PC-9 (cell line): Measurements from ENCODE around the gene SREBF2. TPM values are rescaled to one million over a fixed set of nuclear protein-coding genes. Genes with fewer than 3 reads are reported as not detected.

ENCODE experiments used
- BruUV-seq: library from RNA; stranded (reverse); fragments of 400-500 nt; replicated peaks from 2 replicates; lab custom pipeline; 2021; lab: Mats Ljungman, UMichigan
- CTCF ChIA-PET: fragments of 300-600 bp; sonication (Branson Sonifier 250); formaldehyde crosslinking; loops from one replicate; lab custom pipeline; 2022; ENCODE audit warnings: antibody characterized with exemption; lab: Charles Lee
- POLR2A ChIA-PET: fragments of 300-600 bp; sonication (Branson Sonifier 250); formaldehyde crosslinking; loops from one replicate; lab custom pipeline; 2022; ENCODE audit warnings: antibody characterized with exemption; ENCODE audit not compliant: unreplicated experiment; lab: Charles Lee
- DNase-seq, 2 experiments: peaks; one replicate each; pipeline versions ENCODE4 v3.0.0 to v3.0.0-alpha.2; 2015 to 2022; ENCODE audit warnings: mixed read lengths in 1 of 2
- H2AFZ ChIP-seq: fragments of 200-600 bp; sonication (generic); 2 replicates; pipeline ENCODE4 v1.8.1; 2017; ENCODE audit warnings: antibody characterized with exemption
- H3F3A ChIP-seq: fragments of 200-600 bp; sonication (generic); 2 replicates; pipeline ENCODE4 v1.8.1; 2017; ENCODE audit warnings: antibody characterized with exemption, mild to moderate bottlenecking, low read depth; ENCODE audit not compliant: insufficient read depth
- H3K27ac ChIP-seq: fragments of 200-600 bp; sonication (generic); 2 replicates; pipeline ENCODE4 v1.6.1; 2016; ENCODE audit warnings: mixed run types
- H3K27me3 ChIP-seq: fragments of 200-600 bp; sonication (generic); 2 replicates; pipeline ENCODE4 v1.6.1; 2016; ENCODE audit warnings: low read depth, mixed run types; ENCODE audit not compliant: insufficient read depth
- H3K36me3 ChIP-seq: fragments of 200-600 bp; sonication (generic); 2 replicates; pipeline ENCODE4 v1.6.1; 2016; ENCODE audit warnings: low read depth, mixed run types
- H3K4me1 ChIP-seq: fragments of 200-600 bp; sonication (generic); replicated peaks from 2 replicates; pipeline ENCODE4 v1.6.1; 2016; ENCODE audit warnings: mixed run types; ENCODE audit not compliant: insufficient read depth
- H3K4me2 ChIP-seq: fragments of 200-600 bp; sonication (generic); 2 replicates; pipeline ENCODE4 v1.6.1; 2017; ENCODE audit warnings: mixed run types
- H3K4me3 ChIP-seq: fragments of 200-600 bp; sonication (generic); 2 replicates; pipeline ENCODE4 v1.6.1; 2016; ENCODE audit warnings: mixed run types
- H3K79me2 ChIP-seq: fragments of 200-600 bp; sonication (generic); 2 replicates; pipeline ENCODE4 v1.6.1; 2017; ENCODE audit warnings: low read depth, mixed run types
- H3K9me2 ChIP-seq: fragments of 200-600 bp; sonication (generic); 2 replicates; pipeline ENCODE4 v1.8.1; 2017; ENCODE audit warnings: mild to moderate bottlenecking; ENCODE audit not compliant: insufficient read depth
- H3K9me3 ChIP-seq: fragments of 200-600 bp; sonication (generic); 2 replicates; pipeline ENCODE4 v1.8.1; 2016; ENCODE audit warnings: low read depth; ENCODE audit not compliant: insufficient read depth
- H4K20me1 ChIP-seq: fragments of 200-600 bp; sonication (generic); 2 replicates; pipeline ENCODE4 v1.8.1; 2017; ENCODE audit not compliant: insufficient read depth
- EZH2 ChIP-seq: fragments of 200-600 bp; sonication (generic); IDR thresholded peaks from 2 replicates; pipeline ENCODE4 v1.8.0; 2017; ENCODE audit warnings: antibody characterized with exemption, low read depth
- intact Hi-C: fragments of 100-400 bp; cut with micrococcal nuclease; formaldehyde crosslinking; loops from one replicate; pipeline ENCODE4 v1.10.0; 2022; ENCODE audit not compliant: unreplicated experiment
- total RNA-seq: library from RNA; stranded (reverse); gene quantifications from 2 replicates; pipeline ENCODE4 v1.2.3, GENCODE V29; 2021
- TF ChIP-seq, protein P1 (sequence below): fragments of 200-600 bp; sonication (generic); conservative IDR thresholded peaks from 2 replicates; pipeline ENCODE4 v1.6.1; 2017; ENCODE audit warnings: mixed run types, antibody characterized with exemption, mild to moderate bottlenecking, moderate library complexity

SREBF2 gene
- total RNA-seq, 1 experiment from 2014 or later: 196 TPM

DNA sequence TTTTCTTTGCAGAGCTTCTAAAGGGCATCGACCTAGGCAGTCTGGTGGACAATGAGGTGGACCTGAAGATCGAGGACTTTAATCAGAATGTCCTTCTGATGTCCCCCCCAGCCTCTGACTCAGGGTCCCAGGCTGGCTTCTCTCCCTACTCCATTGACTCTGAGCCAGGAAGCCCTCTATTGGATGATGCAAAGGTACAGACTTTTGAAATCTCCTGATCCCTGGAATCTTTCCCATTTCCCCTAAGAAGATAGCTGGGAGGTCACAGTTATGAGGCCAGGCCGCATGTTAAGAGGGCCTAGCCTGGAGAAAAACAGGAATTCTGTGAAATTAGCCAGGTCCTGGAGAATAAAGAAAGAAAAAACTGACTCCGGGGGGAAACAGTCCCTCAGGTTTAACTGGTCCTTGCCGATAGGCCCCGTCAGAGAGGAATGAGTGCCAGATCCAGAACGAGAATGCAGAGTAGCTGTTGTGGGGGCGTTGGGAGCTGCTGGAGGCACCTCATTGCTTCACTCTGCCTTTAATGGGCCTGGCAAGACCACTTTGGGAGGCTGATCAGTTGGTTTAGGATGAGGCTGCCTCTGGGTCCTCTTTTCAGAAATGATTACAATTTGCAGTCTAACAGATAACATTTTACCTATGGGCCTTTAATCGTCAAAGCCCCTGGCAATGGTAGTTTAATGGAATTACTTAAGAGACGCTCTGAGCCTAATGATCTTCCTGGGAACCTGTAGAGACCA is 42.8 kb downstream of the SREBF2 start:
- ChIA-PET POLR2A (no interaction called here), CTCF (no interaction called here)
- H3F3A ChIP-seq: no peaks in the 10 kb centered on the region
- intact Hi-C loops: no loop called here
- H3K9me2 ChIP-seq: no peaks in the 10 kb centered on the region
- H3K4me3 ChIP-seq: no peak overlapping the region
- H3K27me3 ChIP-seq: no peaks in the 10 kb centered on the region
- no peak for TF ChIP-seq EZH2
- TF ChIP-seq, protein P1, sequence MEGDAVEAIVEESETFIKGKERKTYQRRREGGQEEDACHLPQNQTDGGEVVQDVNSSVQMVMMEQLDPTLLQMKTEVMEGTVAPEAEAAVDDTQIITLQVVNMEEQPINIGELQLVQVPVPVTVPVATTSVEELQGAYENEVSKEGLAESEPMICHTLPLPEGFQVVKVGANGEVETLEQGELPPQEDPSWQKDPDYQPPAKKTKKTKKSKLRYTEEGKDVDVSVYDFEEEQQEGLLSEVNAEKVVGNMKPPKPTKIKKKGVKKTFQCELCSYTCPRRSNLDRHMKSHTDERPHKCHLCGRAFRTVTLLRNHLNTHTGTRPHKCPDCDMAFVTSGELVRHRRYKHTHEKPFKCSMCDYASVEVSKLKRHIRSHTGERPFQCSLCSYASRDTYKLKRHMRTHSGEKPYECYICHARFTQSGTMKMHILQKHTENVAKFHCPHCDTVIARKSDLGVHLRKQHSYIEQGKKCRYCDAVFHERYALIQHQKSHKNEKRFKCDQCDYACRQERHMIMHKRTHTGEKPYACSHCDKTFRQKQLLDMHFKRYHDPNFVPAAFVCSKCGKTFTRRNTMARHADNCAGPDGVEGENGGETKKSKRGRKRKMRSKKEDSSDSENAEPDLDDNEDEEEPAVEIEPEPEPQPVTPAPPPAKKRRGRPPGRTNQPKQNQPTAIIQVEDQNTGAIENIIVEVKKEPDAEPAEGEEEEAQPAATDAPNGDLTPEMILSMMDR: no peak
- no peaks in the 10 kb centered on the region for H3K4me1 ChIP-seq
- H2AFZ ChIP-seq: no peak overlapping the region
- peaks cover 8% of the 10 kb centered on the region for H4K20me1 ChIP-seq
- H3K79me2 ChIP-seq: no peaks in the 10 kb centered on the region
- no peaks in the 10 kb centered on the region for H3K9me3 ChIP-seq
- H3K4me2 ChIP-seq: no peak overlapping the region
- peaks cover 55% of the 10 kb centered on the region for H3K36me3 ChIP-seq
- BruUV-seq: no TSS peak
- DNase-seq: no peak
- H3K27ac ChIP-seq: no peak overlapping the region

DNA sequence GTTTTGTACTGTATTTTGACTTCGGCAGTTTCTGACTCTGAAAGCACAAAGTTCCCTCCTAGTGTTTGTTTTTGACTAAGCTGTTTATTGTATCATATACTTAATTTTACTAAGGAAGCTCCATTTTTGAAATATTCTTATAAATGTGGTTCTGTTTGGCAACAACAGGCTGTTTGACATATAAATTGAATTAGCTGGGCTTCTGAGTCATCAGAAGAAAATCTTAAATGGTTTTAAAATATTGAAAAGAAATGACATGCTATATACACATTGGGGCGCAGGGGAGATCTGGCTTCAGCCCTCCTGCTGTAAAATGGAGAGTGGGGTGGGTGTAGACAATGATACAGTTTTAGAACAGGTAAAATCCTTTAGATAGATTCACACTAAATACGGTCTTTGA is 43.4 kb downstream of the SREBF2 start:
- no peaks in the 10 kb centered on the region for H3K79me2 ChIP-seq
- no peak for DNase-seq
- H3K9me3 ChIP-seq: no peaks in the 10 kb centered on the region
- no peak overlapping the region for H3K4me2 ChIP-seq
- ChIA-PET POLR2A (no interaction called here), CTCF (no interaction called here)
- H3K27me3 ChIP-seq: no peaks in the 10 kb centered on the region
- peaks cover 50% of the 10 kb centered on the region for H3K36me3 ChIP-seq
- intact Hi-C loops: no loop called here
- no peak overlapping the region for H3K4me3 ChIP-seq
- no peaks in the 10 kb centered on the region for H3K4me1 ChIP-seq
- BruUV-seq: no TSS peak
- no peak overlapping the region for H2AFZ ChIP-seq
- no peaks in the 10 kb centered on the region for H3F3A ChIP-seq
- H4K20me1 ChIP-seq: peaks cover 8% of the 10 kb centered on the region
- no peak for TF ChIP-seq EZH2
- TF ChIP-seq, protein P1: no peak
- no peaks in the 10 kb centered on the region for H3K9me2 ChIP-seq
- H3K27ac ChIP-seq: no peak overlapping the region

DNA sequence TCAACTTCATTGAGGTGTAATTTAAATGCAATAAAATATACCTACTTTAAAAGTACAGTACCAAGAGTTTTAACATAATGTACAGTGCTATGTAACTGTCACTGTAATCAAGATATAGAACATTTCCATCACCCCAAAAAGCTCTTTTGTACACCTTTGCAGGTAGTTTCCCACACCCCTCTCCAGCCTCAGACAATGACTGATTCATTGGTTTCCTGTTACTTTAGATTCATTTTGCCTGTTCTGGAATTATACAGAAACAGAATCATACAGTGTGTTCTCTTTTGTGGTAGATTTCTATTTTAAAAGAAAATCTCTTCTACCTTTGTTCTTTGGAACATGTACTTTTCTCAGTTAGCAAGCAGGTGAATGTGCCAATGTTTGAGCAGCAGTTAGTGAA is 43.8 kb downstream of the SREBF2 start:
- Histone ChIP-seq H3K36me3 (peaks cover 50% of the 10 kb centered on the region), H3K27ac (no peak overlapping the region), H3K4me2 (no peak overlapping the region), H3K9me2 (no peaks in the 10 kb centered on the region), H3K27me3 (no peaks in the 10 kb centered on the region), H3K79me2 (no peaks in the 10 kb centered on the region), H4K20me1 (peaks cover 8% of the 10 kb centered on the region), H3K9me3 (no peaks in the 10 kb centered on the region), H3K4me3 (no peak overlapping the region), H3F3A (no peaks in the 10 kb centered on the region), H2AFZ (no peak overlapping the region), H3K4me1 (no peaks in the 10 kb centered on the region)
- CTCF ChIA-PET: no interaction called here
- DNase-seq: no peak
- POLR2A ChIA-PET: no interaction called here
- no peak for TF ChIP-seq EZH2
- TF ChIP-seq, protein P1: no peak
- no TSS peak for BruUV-seq
- intact Hi-C loops: no loop called here
